DMS53 treated with DMSO at 0.1 percent for 48 hours (cell line): Measurements from ENCODE around the gene NEUROD2.

Experiments used
- DNase-seq: peaks from one replicate; lab custom pipeline; 2025; ENCODE audit not compliant: unreplicated experiment; lab: John Stamatoyannopoulos, UW

The NEUROD2 gene

DNA sequence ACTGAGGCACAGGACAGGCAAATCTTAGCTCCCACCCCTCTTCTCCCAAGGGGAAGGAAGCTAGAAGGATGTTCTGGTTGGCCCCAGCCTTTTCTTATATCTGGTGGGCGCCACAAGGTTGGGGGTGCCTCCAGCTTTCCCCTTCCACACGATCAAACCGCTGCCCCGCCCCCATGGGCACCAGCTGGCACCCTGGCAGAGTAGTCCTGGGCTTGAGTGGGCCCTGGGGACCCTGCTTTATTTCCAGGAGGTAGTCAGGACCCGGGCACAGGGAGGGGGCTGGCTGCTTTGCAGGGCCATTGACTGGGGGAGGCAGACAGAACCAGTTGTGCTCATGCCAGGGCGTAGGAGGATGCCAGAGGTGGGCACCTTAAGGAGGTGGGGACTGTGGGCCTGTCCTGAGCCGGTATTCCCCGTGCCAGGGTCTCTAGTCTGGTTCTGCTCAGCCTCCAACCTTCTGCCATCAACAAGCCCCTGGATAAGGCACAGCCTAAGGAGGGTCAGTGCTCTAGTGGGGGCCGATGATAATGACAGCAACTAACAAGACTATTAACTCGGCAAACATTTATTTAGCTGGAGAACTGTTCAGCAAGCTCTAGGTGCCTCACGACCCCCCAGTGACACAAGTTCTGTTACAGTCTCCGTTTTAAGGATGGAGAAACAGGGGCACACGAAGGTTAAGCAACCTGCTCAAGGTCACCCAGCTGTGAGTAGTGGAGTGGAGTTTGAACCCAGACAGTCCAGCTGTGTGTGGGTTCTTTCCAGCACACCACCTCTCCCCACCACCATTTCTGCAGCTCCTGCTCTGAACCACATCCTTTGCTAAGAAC, 11.5 kb upstream of the NEUROD2 start:
- no peak for DNase-seq

- no peak for DNase-seq
These were observed 10.7 kb upstream of the NEUROD2 start for GRCh38 chr17:39618246-39618913.

- DNase-seq, result peak; percentile 33
These were observed 9.9 kb upstream of the NEUROD2 start for GRCh38 chr17:39617446-39618245.

DNA sequence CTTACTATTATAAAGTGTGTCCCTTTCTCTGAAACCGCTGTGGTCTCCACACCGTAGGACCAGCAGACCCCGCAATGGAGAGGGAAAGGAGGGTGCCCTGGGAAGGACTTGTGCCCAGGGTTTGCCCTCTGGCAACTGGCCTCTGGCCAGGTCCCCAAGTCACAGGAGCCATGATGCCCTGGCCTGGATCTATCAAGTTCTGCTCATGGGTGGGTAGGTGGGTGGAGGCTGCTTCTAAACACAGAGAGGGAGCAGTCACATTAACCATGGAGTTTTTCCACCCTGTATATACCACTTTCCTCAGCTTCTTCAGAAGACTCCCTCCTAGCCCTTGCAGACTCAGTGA, 9.4 kb upstream of the NEUROD2 start:
- DNase-seq, result no peak

- no peak for DNase-seq
These were observed 7.7 kb upstream of the NEUROD2 start for GRCh38 chr17:39615434-39615833.

- DNase-seq, result no peak
These were observed 6.9 kb upstream of the NEUROD2 start for GRCh38 chr17:39614545-39615157.

- DNase-seq, result no peak
These were observed 5.3 kb upstream of the NEUROD2 start for GRCh38 chr17:39612935-39613464.

GRCh38 chr17:39612291-39612894, 4.7 kb upstream of the NEUROD2 start:
- DNase-seq, result no peak

DNA sequence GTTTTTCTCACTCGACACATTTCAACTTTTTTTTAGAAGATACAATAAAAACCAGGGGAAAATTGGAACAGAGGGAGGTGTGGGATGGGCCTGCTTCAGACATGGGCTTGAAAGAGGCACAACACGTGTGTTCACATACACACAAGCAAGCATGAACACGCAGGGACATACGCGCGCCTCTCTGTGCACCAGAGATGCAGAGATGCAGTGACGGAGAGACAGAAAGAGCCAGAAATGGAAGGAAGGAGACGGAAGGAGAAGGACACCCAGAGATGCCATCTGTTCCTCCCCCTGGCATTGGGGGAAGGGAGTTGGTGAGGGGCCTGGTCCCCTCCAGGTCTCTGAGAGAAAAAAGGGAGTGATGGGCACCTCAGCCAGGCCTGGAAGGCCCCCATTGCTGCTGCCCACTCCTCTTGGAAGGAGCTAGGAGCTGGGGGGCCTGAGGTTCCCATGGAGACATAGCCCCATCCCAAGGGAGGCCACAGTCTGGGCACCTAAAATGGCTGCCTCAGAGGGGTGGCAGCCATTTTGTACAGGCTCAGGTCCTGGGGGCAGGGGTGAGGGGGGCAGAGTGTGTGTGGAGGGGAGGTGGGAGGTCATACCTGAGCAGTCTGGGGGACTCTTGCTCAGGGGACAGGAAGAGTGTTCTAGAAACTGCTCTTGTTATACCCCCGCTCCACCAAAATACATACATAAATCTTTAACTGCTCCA, 3.8 kb upstream of the NEUROD2 start:
- no peak for DNase-seq

GRCh38 chr17:39609416-39610025, 1.8 kb upstream of the NEUROD2 start:
- DNase-seq, result no peak

DNA sequence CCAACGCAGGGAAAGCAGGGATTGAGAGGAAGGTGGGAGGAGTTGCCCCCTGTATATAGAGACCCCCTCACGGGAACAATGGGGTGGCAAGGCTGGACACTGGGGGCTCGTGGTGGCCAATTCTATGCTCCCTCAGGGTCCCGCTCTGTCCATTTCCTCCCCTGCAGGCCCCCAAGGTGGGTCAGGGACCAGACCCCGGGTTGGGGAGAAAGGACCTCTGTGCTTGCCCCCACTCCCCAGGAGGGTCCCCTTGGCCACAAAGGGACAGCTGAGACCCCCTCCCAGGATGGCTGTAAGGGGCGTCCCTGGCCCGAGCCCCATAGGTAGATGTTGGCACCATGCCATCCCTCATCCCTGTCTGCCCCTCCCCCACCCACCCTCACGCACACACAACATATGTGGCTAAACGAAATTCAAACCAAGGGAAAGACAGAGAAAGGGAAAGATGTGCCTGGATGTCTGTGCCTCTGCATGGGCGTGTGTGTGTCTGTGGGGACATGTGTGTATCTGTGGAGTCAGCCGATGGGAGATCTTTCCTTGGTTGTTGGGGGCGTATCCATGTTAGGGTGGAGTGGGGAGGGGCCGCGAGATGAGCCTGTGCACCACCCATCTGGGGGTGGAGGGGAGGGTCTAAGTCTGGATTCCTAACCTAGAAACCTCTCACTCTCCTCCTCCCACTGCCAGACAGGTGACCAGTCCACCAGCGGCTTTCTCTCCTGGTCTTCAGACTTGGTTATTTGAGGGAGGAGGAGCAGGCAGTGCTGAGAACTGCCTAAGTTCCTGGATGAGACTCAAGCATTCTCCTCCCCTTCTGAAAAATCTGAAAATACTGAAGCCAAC, 642 bp upstream of the NEUROD2 start:
- no peak for DNase-seq

GRCh38 chr17:39607057-39607850, 466 bp downstream of the NEUROD2 start:
- no peak for DNase-seq

GRCh38 chr17:39606434-39607056, 1.2 kb downstream of the NEUROD2 start:
- no peak for DNase-seq

GRCh38 chr17:39605492-39606433, 2.0 kb downstream of the NEUROD2 start:
- DNase-seq, result no peak

DNA sequence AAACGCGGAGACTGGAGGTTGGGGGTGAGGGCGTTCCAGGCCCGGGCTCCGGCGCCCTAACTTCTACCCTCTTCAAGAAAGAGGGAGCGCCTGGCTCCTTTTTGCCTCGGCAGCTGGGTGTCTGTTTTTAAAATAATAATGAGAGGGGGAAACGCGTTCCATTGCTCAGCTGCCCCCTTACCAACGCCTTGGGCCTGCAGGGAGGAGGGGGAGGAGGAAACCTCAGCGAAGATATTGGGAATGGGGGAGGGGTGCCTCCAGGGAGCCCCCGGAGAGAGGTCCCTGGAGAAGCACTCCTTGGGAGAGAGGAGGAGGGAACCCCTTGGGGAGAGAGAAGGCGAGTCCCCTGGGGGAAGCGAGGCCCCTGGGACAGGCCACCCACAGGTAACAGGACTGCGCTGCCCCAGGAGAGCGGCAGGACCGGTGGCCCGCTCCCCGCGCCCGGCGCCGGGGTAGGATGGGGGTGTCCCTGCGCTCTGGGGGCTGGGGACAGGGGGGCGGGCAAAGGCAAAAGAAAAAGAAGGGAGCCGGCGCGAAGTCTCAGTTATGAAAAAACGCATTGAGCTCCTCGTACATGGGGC, 2.7 kb downstream of the NEUROD2 start:
- no peak for DNase-seq
